ENCODE measurements around the gene CDK11B. TPM values are rescaled to one million over a fixed set of nuclear protein-coding genes. Genes with fewer than 3 reads are reported as not detected.
A peak's percentile ranks its signal among the peaks of the same experiment; 100 is the strongest.

CDK11B gene
- total RNA-seq, 1 donor from 2014 or later: 16.5 TPM

DNA sequence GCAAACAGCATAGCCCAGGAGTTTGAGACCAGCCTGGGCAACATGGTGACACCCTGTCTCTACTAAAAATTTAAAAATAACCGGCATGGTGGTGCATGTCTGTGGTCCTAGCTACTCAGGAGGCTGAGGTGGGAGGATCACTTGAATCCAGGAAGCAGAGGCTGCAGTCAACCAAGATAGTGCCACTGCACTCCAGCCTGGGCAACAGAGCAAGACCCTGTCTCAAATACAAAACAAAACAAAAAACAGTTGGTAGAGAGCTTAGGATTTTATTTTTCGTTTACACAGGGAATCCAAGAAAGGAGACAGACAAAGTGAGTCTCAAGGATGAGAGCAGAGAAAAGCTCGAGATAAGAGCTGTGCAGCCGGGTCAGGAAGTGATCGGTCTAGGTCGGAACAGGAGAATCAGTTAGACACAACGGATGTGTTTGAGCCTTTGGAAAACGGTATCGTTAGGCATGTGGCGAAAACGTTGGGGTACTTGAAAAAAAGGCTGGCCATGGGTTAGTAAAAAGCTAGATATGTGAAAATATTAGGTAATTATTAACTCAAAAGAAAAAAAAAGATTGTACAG, 45.2 kb downstream of the CDK11B start:
- H3K4me3 ChIP-seq: peak overlapping the region in 1 of 2 donors; percentile 94
- peaks cover 0 to 9% of the 10 kb centered on the region in 2 donors for H3K36me3 ChIP-seq
- TF ChIP-seq CTCF (IDR thresholded peaks at IDR 0.05): no peak
- no peaks in the 10 kb centered on the region for H3K9me3 ChIP-seq
- no peak overlapping the region for H3K27ac ChIP-seq
- DNase-seq (ENCODE audit: extremely low spot score in 2 of 2): no peak
- H3K4me1 ChIP-seq: peaks cover 35% of the 10 kb centered on the region
- intact Hi-C loops (cut with DNase I): loop anchor here (2.0 kb wide), 1 partner anchor 35 kb away; no protein-coding TSS in a partner anchor
- H3K27me3 ChIP-seq: no peaks in the 10 kb centered on the region

GRCh38 chr1:1612104-1612400, 46.8 kb downstream of the CDK11B start:
- TF ChIP-seq POLR2A (IDR thresholded peaks at IDR 0.05) (no peak), POLR2AphosphoS5 (IDR thresholded peaks at IDR 0.05; ENCODE audit: insufficient read depth in 1 of 2, low read depth in 1 of 2) (no peak), CTCF (IDR thresholded peaks at IDR 0.05) (no peak)
- Histone ChIP-seq H3K9me3 (no peaks in the 10 kb centered on the region), H3K4me3 (no peak overlapping the region), H3K36me3 (no peaks in the 10 kb centered on the region), H3K27me3 (no peaks in the 10 kb centered on the region), H3K4me1 (peaks cover 26% of the 10 kb centered on the region), H3K27ac (no peak overlapping the region)
- intact Hi-C loops (cut with DNase I): no loop called here
- DNase-seq (ENCODE audit: extremely low spot score in 2 of 2): no peak

GRCh38 chr1:1610796-1611195, 48.0 kb downstream of the CDK11B start:
- Histone ChIP-seq H3K27ac (no peak overlapping the region), H3K4me3 (no peak overlapping the region), H3K27me3 (no peaks in the 10 kb centered on the region), H3K4me1 (peaks cover 18% of the 10 kb centered on the region), H3K9me3 (no peaks in the 10 kb centered on the region), H3K36me3 (no peaks in the 10 kb centered on the region)
- DNase-seq (ENCODE audit: extremely low spot score in 2 of 2): no peak
- TF ChIP-seq POLR2AphosphoS5 (IDR thresholded peaks at IDR 0.05; ENCODE audit: insufficient read depth in 1 of 2, low read depth in 1 of 2): no peak
- TF ChIP-seq CTCF (IDR thresholded peaks at IDR 0.05): no peak
- no peak for TF ChIP-seq POLR2A (IDR thresholded peaks at IDR 0.05)
- intact Hi-C loops (cut with DNase I): no loop called here

GRCh38 chr1:1609822-1610485, 48.9 kb downstream of the CDK11B start:
- intact Hi-C loops (cut with DNase I): no loop called here
- Histone ChIP-seq H3K27me3 (no peaks in the 10 kb centered on the region), H3K27ac (no peak overlapping the region), H3K9me3 (no peaks in the 10 kb centered on the region), H3K4me3 (no peak overlapping the region), H3K4me1 (peaks cover 18% of the 10 kb centered on the region), H3K36me3 (no peaks in the 10 kb centered on the region)
- TF ChIP-seq POLR2AphosphoS5 (IDR thresholded peaks at IDR 0.05; ENCODE audit: insufficient read depth in 1 of 2, low read depth in 1 of 2): no peak
- TF ChIP-seq POLR2A (IDR thresholded peaks at IDR 0.05): no peak
- no peak for TF ChIP-seq CTCF (IDR thresholded peaks at IDR 0.05)
- no peak for DNase-seq (ENCODE audit: extremely low spot score in 2 of 2)

GRCh38 chr1:1606232-1606631, 52.6 kb downstream of the CDK11B start:
- no peaks in the 10 kb centered on the region for H3K36me3 ChIP-seq
- no peak for TF ChIP-seq POLR2AphosphoS5 (IDR thresholded peaks at IDR 0.05; ENCODE audit: insufficient read depth in 1 of 2, low read depth in 1 of 2)
- TF ChIP-seq POLR2A (IDR thresholded peaks at IDR 0.05): no peak
- no peak for TF ChIP-seq CTCF (IDR thresholded peaks at IDR 0.05)
- intact Hi-C loops (cut with DNase I): no loop called here

More at GRCh38 chr1:1606232-1606631, 52.6 kb downstream of the CDK11B start:
- no peaks in the 10 kb centered on the region for H3K4me1 ChIP-seq
- no peak overlapping the region for H3K27ac ChIP-seq
- no peaks in the 10 kb centered on the region for H3K9me3 ChIP-seq
- DNase-seq (ENCODE audit: extremely low spot score in 2 of 2): no peak
- no peak overlapping the region for H3K4me3 ChIP-seq
- no peaks in the 10 kb centered on the region for H3K27me3 ChIP-seq

All from vagina (tissue), 2 donors.